ENCODE measurements around the gene SLC5A12.
"Not testable (repeated sequence)": the region's sequence is repeated elsewhere in the genome, so short reads cannot be mapped to it uniquely, and the experiment has no call there.

Gene SLC5A12

GRCh38 chr11:26655287-26655686, 66.6 kb downstream of the SLC5A12 start:
- no peak overlapping the region for H3K27ac ChIP-seq
- TF ChIP-seq CTCF (IDR thresholded peaks at IDR 0.05) (no peak), ZFX (IDR thresholded peaks at IDR 0.05; ENCODE audit: borderline replicate concordance) (no peak)

- no peak overlapping the region for H3K27ac ChIP-seq
- TF ChIP-seq CTCF (IDR thresholded peaks at IDR 0.05), result no peak
- TF ChIP-seq ZFX (IDR thresholded peaks at IDR 0.05; ENCODE audit: borderline replicate concordance), result no peak
Measured at GRCh38 chr11:26651916-26652315, 69.9 kb downstream of the SLC5A12 start.

- no peak overlapping the region for H3K27ac ChIP-seq
- TF ChIP-seq CTCF (IDR thresholded peaks at IDR 0.05) (peak; percentile 92), ZFX (IDR thresholded peaks at IDR 0.05; ENCODE audit: borderline replicate concordance) (no peak)
Measured at GRCh38 chr11:26649884-26650283, 72.0 kb downstream of the SLC5A12 start.

GRCh38 chr11:26643314-26643713, 78.5 kb downstream of the SLC5A12 start:
- not testable (repeated sequence) for H3K27ac ChIP-seq

GRCh38 chr11:26632691-26633159, 89.1 kb downstream of the SLC5A12 start:
- no peak overlapping the region for H3K27ac ChIP-seq
- TF ChIP-seq ZFX (IDR thresholded peaks at IDR 0.05; ENCODE audit: borderline replicate concordance) (no peak), CTCF (IDR thresholded peaks at IDR 0.05) (no peak)

- no peak for TF ChIP-seq CTCF (IDR thresholded peaks at IDR 0.05)
- no peak for TF ChIP-seq ZFX (IDR thresholded peaks at IDR 0.05; ENCODE audit: borderline replicate concordance)
- H3K27ac ChIP-seq, result no peak overlapping the region
Measured at GRCh38 chr11:26626346-26626745, 95.5 kb downstream of the SLC5A12 start.

GRCh38 chr11:26623076-26623659, 98.7 kb downstream of the SLC5A12 start:
- TF ChIP-seq ZFX (IDR thresholded peaks at IDR 0.05; ENCODE audit: borderline replicate concordance) (no peak), CTCF (IDR thresholded peaks at IDR 0.05) (no peak)
- no peak overlapping the region for H3K27ac ChIP-seq

GRCh38 chr11:26622181-26622580, 99.7 kb downstream of the SLC5A12 start:
- no peak for TF ChIP-seq CTCF (IDR thresholded peaks at IDR 0.05)
- no peak for TF ChIP-seq ZFX (IDR thresholded peaks at IDR 0.05; ENCODE audit: borderline replicate concordance)
- no peak overlapping the region for H3K27ac ChIP-seq

All from 22Rv1 (cell line).